Neural cell (in vitro differentiated cells): ENCODE data around the gene BIRC5. TPM values are rescaled to one million over a fixed set of nuclear protein-coding genes. Genes with fewer than 3 reads are reported as not detected.

Experiments used
- H2AFZ ChIP-seq: fragments of 200-600, 300-800 bp; sonication (generic), shearing (Covaris generic); 2 replicates; pipeline ENCODE4 v1.6.0; 2014; ENCODE audit warnings: low read depth, mild to moderate bottlenecking, antibody characterized with exemption, low read length, moderate library complexity
- H3F3A ChIP-seq: fragments of 200-600 bp; shearing (Covaris generic); 2 replicates; pipeline ENCODE4 v1.6.1; 2016; ENCODE audit warnings: mild to moderate bottlenecking, moderate library complexity, mixed read lengths, antibody characterized with exemption, low read length; ENCODE audit not compliant: insufficient read depth, poor library complexity, severe bottlenecking
- H3K27ac ChIP-seq: fragments of 200-600, 300-800 bp; sonication (generic), shearing (Covaris generic); 2 replicates; pipeline ENCODE4 v1.5.1; 2014; ENCODE audit warnings: mild to moderate bottlenecking, low read length, moderate library complexity
- H3K27me3 ChIP-seq: fragments of 300-800, 200-600 bp; sonication (generic), shearing (Covaris generic); 2 replicates; pipeline ENCODE4 v1.6.0; 2014; ENCODE audit warnings: mild to moderate bottlenecking, low read depth, low read length, moderate library complexity; ENCODE audit not compliant: insufficient read depth
- H3K36me3 ChIP-seq: fragments of 300-800, 200-600 bp; sonication (generic), shearing (Covaris generic); 2 replicates; pipeline ENCODE4 v1.5.1; 2014; ENCODE audit warnings: mild to moderate bottlenecking, antibody characterized with exemption, low read length, moderate library complexity; ENCODE audit not compliant: insufficient read depth
- H3K4me2 ChIP-seq: fragments of 300-800, 200-600 bp; sonication (generic), shearing (Covaris generic); 2 replicates; pipeline ENCODE4 v1.6.0; 2014; ENCODE audit warnings: mild to moderate bottlenecking, low read length
- H3K4me3 ChIP-seq: fragments of 300-800, 200-600 bp; sonication (generic), shearing (Covaris generic); 2 replicates; pipeline ENCODE4 v1.5.1; 2014; ENCODE audit warnings: mild to moderate bottlenecking, low read length, moderate library complexity
- H3K79me2 ChIP-seq: fragments of 200-600 bp; shearing (Covaris generic); replicated peaks from 2 replicates; pipeline ENCODE4 v1.6.0; 2014; ENCODE audit warnings: mild to moderate bottlenecking, low read length, moderate library complexity; ENCODE audit not compliant: insufficient read depth
- H3K9ac ChIP-seq: fragments of 300-800, 200-600 bp; sonication (generic), shearing (Covaris generic); 2 replicates; pipeline ENCODE4 v1.6.1; 2016; ENCODE audit warnings: mild to moderate bottlenecking, low read length, mixed read lengths
- H3K9me2 ChIP-seq: fragments of 200-600 bp; shearing (Covaris generic); 2 replicates; pipeline ENCODE4 v1.6.1; 2016; ENCODE audit warnings: mild to moderate bottlenecking, low read length, mixed read lengths; ENCODE audit not compliant: insufficient read depth
- H3K9me3 ChIP-seq: fragments of 200-600, 300-800 bp; sonication (generic), shearing (Covaris generic); 2 replicates; pipeline ENCODE4 v1.6.1; 2016; ENCODE audit warnings: mild to moderate bottlenecking, mixed run types, low read length, moderate library complexity, mixed read lengths
- H4K20me1 ChIP-seq: fragments of 200-600 bp; shearing (Covaris generic); 2 replicates; pipeline ENCODE4 v1.6.1; 2016; ENCODE audit warnings: mild to moderate bottlenecking, mixed run types; ENCODE audit not compliant: insufficient read depth
- EP300 ChIP-seq: fragments of 450-650 bp; conservative IDR thresholded peaks from 2 replicates; pipeline ENCODE4 v1.6.1; 2014; ENCODE audit warnings: antibody characterized with exemption, mild to moderate bottlenecking, moderate library complexity; ENCODE audit not compliant: poor library complexity, severe bottlenecking
- EZH2 ChIP-seq: fragments of 200-600, 300-800 bp; shearing (Covaris generic), sonication (generic); IDR thresholded peaks from 2 replicates; pipeline ENCODE4 v1.6.1; 2014; ENCODE audit warnings: antibody characterized with exemption, low read length, borderline replicate concordance, mild to moderate bottlenecking; ENCODE audit not compliant: insufficient read depth, poor library complexity, severe bottlenecking
- MXI1 ChIP-seq: fragments of 450-650 bp; conservative IDR thresholded peaks from 2 replicates; pipeline ENCODE4 v1.6.1; 2014; ENCODE audit warnings: antibody characterized with exemption, mild to moderate bottlenecking; ENCODE audit not compliant: poor library complexity, severe bottlenecking
- POLR2AphosphoS5 ChIP-seq: IDR thresholded peaks from 2 replicates; pipeline ENCODE4 v1.6.1; 2012
- RAD21 ChIP-seq: fragments of 450-650 bp; conservative IDR thresholded peaks from 2 replicates; pipeline ENCODE4 v1.6.1; 2014; ENCODE audit warnings: antibody characterized with exemption, mild to moderate bottlenecking, moderate library complexity
- SMC3 ChIP-seq: fragments of 450-650 bp; conservative IDR thresholded peaks from 2 replicates; pipeline ENCODE4 v1.6.1; 2014; ENCODE audit warnings: antibody characterized with exemption, mild to moderate bottlenecking, moderate library complexity; ENCODE audit not compliant: poor library complexity
- TAF1 ChIP-seq: IDR thresholded peaks from 2 replicates; pipeline ENCODE4 v1.6.1; 2012; ENCODE audit warnings: low read depth
- polyA plus RNA-seq: library from polyadenylated mRNA; depleted of rRNA; stranded (reverse); fragments of >200 nt; gene quantifications from 2 replicates; pipeline ENCODE4 v1.2.3, GENCODE V29; 2014
- TF ChIP-seq, protein P1 (sequence below): fragments of 450-650 bp; IDR thresholded peaks from 2 replicates; pipeline ENCODE4 v1.5.1; 2014; ENCODE audit warnings: antibody characterized with exemption, mild to moderate bottlenecking, moderate library complexity; ENCODE audit not compliant: poor library complexity, severe bottlenecking
- TF ChIP-seq, protein P2 (sequence below): IDR thresholded peaks from 2 replicates; pipeline ENCODE4 v1.6.1; 2012; ENCODE audit warnings: borderline replicate concordance

BIRC5 gene
- polyA plus RNA-seq, 1 donor from 2014 or later: 1.4 TPM

DNA sequence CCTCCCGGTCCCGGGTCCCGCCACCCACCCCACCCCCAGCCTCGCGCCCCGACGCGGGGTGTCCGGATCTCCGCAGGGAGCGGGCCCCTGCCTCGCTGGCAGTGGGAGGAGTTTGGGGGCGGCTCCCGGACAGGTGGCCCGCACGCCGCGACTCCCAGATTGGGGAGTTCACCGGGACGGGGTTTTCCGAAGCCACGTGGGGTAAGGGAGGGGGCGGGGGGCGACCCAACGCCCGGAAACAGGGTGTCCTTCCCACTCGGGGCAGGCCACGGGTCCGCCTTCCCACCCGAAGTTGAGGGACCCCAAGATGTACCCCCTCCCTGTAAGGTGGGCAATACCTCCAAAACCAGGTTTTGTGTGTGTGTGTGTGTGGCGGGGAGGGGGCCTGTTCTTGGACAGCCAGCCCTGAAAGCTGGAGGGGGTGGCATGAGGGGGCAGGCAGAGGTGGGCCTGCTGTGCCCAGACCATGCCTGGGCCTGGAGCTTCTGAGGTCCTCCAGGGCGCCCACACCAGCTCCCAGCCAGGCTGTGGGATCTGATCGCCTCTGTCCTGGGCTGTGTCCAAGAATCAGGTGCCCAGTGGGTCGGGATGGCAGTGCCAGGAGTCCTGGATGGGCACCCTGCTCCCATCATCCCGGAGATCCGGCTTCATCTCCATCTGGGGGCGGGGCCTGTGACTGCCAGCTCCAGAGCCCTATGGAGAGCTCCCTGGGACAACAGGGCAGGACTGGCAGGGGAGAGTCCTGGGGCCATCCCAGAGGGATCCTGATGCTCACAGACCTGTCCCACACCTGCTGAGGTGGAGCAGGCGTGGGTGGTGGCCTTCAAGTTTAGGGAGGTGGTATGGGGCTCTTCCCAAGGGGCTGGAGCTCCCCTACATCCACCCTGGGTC, 44.9 kb upstream of the BIRC5 start:
- H3K9ac ChIP-seq: peak overlapping the region; percentile 48
- TF ChIP-seq, protein P1, sequence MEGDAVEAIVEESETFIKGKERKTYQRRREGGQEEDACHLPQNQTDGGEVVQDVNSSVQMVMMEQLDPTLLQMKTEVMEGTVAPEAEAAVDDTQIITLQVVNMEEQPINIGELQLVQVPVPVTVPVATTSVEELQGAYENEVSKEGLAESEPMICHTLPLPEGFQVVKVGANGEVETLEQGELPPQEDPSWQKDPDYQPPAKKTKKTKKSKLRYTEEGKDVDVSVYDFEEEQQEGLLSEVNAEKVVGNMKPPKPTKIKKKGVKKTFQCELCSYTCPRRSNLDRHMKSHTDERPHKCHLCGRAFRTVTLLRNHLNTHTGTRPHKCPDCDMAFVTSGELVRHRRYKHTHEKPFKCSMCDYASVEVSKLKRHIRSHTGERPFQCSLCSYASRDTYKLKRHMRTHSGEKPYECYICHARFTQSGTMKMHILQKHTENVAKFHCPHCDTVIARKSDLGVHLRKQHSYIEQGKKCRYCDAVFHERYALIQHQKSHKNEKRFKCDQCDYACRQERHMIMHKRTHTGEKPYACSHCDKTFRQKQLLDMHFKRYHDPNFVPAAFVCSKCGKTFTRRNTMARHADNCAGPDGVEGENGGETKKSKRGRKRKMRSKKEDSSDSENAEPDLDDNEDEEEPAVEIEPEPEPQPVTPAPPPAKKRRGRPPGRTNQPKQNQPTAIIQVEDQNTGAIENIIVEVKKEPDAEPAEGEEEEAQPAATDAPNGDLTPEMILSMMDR: no peak
- TF ChIP-seq, protein P2, sequence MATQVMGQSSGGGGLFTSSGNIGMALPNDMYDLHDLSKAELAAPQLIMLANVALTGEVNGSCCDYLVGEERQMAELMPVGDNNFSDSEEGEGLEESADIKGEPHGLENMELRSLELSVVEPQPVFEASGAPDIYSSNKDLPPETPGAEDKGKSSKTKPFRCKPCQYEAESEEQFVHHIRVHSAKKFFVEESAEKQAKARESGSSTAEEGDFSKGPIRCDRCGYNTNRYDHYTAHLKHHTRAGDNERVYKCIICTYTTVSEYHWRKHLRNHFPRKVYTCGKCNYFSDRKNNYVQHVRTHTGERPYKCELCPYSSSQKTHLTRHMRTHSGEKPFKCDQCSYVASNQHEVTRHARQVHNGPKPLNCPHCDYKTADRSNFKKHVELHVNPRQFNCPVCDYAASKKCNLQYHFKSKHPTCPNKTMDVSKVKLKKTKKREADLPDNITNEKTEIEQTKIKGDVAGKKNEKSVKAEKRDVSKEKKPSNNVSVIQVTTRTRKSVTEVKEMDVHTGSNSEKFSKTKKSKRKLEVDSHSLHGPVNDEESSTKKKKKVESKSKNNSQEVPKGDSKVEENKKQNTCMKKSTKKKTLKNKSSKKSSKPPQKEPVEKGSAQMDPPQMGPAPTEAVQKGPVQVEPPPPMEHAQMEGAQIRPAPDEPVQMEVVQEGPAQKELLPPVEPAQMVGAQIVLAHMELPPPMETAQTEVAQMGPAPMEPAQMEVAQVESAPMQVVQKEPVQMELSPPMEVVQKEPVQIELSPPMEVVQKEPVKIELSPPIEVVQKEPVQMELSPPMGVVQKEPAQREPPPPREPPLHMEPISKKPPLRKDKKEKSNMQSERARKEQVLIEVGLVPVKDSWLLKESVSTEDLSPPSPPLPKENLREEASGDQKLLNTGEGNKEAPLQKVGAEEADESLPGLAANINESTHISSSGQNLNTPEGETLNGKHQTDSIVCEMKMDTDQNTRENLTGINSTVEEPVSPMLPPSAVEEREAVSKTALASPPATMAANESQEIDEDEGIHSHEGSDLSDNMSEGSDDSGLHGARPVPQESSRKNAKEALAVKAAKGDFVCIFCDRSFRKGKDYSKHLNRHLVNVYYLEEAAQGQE: no peak
- TF ChIP-seq MXI1 (no peak), RAD21 (no peak), POLR2AphosphoS5 (no peak), TAF1 (no peak), EZH2 (no peak), EP300 (no peak), SMC3 (no peak)
- H3K9me3 ChIP-seq: no peaks in the 10 kb centered on the region
- H2AFZ ChIP-seq: no peak overlapping the region
- no peaks in the 10 kb centered on the region for H3K36me3 ChIP-seq
- no peaks in the 10 kb centered on the region for H3K9me2 ChIP-seq
- no peak overlapping the region for H3K27ac ChIP-seq
- no peak overlapping the region for H3K4me2 ChIP-seq
- no peaks in the 10 kb centered on the region for H3K79me2 ChIP-seq
- H3K27me3 ChIP-seq: no peaks in the 10 kb centered on the region
- H3K4me3 ChIP-seq: peak overlapping the region; percentile 67
- H4K20me1 ChIP-seq: no peaks in the 10 kb centered on the region
- H3F3A ChIP-seq: no peaks in the 10 kb centered on the region

DNA sequence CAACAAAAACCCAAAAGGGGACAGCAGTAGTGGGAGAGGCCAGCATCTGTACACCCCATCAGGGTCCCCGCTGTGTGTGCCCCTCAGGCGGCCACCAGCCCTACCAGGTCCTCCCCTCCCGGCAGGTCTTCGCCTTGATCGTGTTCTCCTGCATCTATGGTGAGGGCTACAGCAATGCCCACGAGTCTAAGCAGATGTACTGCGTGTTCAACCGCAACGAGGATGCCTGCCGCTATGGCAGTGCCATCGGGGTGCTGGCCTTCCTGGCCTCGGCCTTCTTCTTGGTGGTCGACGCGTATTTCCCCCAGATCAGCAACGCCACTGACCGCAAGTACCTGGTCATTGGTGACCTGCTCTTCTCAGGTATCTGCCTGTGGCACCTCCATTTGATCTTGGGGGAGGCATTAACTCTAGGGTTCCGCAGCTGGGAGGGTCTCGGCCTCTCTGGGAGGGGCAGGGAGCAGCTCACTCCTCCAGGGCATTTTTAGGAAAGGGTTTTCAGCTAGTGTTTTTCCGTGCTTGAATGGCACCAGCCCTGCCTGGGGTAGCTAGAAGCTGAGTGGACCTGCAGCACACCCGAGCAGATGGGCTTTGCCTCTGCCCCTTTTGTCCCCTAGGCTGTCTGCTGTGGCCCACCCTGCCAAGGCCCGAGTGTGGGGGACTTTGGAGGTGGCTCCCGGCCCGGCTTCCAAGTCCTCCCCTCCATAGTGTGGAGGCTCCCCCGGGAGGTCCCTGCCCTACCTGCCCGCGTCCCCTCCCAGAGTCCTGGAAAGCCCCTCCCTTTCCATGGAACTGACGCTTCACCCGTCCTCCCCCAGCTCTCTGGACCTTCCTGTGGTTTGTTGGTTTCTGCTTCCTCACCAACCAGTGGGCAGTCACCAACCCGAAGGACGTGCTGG, 43.1 kb upstream of the BIRC5 start:
- Histone ChIP-seq H2AFZ (no peak overlapping the region), H3K9me3 (no peaks in the 10 kb centered on the region), H3K9ac (no peak overlapping the region), H3K36me3 (no peaks in the 10 kb centered on the region), H3K4me3 (no peak overlapping the region), H3F3A (no peaks in the 10 kb centered on the region), H3K27ac (no peak overlapping the region), H3K9me2 (no peaks in the 10 kb centered on the region), H3K79me2 (no peaks in the 10 kb centered on the region), H3K4me2 (no peak overlapping the region), H3K27me3 (no peaks in the 10 kb centered on the region), H4K20me1 (no peaks in the 10 kb centered on the region)
- TF ChIP-seq EZH2 (no peak), POLR2AphosphoS5 (no peak), TAF1 (no peak), EP300 (no peak), SMC3 (no peak), RAD21 (no peak), MXI1 (no peak)
- TF ChIP-seq, protein P2: no peak
- TF ChIP-seq, protein P1: no peak
